ELF-1 (cell line): ENCODE measurements around the gene CTBP2.

Source experiments
- DNase-seq: peaks from one replicate; pipeline ENCODE4 v3.0.0-alpha.2; 2016; ENCODE audit warnings: low read depth, low spot score

CTBP2 gene

GRCh38 chr10:125010362-125010761 lies 150.0 kb downstream of the CTBP2 start:
- no peak for DNase-seq

- no peak for DNase-seq
Observed at GRCh38 chr10:125009661-125010161, 150.7 kb downstream of the CTBP2 start.

DNA sequence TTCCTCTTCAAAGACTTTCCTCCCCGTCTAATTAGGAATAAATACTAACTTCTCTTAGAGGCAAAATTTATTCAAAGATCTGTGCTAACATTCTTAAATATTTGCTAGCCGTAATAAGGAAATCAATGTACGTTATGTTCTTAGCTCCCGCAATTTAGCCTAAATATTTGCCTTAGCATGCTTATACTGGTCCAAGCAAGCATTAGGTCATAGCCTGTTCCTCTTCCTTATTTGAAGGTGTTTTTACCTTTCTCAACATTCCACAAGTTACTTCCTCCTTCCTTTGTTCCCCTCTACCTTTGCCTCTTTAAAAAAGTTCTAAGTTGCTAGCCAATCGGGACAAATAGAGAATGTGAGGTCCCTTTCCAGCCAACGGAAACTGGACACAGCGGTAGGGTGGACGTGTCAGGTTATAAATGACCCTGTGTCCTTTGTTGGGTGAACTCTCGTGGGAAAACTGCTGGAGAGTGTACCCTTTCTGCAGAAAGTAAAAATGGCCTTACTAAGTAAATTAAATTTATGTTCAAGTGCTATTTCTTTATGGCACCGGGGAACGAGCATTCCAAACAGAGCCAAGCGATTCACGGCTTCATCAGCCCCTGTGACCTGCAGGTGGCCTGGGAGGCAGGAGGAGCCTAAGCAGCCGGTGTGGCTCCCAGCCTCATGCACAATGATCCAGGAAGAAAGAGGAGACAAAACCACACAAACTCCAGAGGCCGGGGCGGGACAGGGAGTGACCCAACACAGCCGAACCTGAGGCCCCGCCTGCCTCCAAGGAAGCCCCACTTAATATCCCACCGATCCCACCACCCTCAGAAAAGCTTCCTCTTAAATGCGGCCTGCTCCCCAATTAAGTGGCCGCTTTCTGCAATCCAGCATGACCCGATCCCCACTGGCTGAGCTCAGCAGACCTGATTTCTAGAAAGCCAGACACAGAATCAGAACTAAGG lies 151.4 kb downstream of the CTBP2 start:
- peak; percentile 40 for DNase-seq

DNA sequence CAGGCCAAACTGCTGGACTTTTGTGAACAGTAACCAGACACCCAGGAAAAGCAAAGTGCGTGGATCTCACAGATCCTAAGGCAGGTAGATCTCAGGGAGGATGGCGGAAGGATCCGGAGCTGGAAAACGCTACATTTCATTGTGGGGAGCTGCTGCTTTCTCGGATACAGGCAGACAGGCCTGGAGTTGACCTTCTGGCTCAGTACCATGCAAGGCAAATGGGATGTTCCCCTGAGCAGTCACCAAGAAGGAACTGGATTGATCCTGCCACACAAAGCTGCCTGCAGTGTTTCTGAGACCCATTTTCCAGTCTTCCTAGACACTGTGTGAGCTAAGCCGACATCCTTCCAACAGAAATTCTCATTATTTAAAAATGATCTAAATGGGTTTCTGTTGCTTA lies 152.9 kb downstream of the CTBP2 start:
- DNase-seq = no peak

GRCh38 chr10:125006921-125007426 lies 153.4 kb downstream of the CTBP2 start:
- DNase-seq = no peak

DNA sequence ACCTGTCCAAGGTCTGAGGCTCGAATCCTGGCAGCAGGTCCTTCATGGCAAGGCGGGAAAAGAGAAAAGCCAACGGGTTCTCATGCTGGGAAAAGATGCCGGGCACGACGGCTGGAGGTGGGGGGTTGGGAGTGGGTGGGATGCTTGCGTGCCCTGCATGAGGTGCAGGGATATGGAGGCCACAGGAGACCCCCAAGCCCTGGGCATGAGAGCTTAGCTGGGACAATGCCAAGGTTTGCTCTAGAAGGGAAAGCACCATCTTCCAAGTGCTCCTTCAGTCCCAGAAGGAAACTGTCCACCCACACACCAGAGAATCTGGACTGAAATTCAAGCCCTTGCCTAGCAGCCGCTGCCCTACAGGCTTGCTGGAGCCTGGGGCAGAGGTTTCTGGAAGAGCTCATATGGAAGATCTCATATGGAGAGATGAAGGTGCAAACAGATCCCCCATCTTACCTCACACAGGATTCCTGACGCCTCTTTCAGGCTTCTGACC lies 154.1 kb downstream of the CTBP2 start:
- no peak for DNase-seq

DNA sequence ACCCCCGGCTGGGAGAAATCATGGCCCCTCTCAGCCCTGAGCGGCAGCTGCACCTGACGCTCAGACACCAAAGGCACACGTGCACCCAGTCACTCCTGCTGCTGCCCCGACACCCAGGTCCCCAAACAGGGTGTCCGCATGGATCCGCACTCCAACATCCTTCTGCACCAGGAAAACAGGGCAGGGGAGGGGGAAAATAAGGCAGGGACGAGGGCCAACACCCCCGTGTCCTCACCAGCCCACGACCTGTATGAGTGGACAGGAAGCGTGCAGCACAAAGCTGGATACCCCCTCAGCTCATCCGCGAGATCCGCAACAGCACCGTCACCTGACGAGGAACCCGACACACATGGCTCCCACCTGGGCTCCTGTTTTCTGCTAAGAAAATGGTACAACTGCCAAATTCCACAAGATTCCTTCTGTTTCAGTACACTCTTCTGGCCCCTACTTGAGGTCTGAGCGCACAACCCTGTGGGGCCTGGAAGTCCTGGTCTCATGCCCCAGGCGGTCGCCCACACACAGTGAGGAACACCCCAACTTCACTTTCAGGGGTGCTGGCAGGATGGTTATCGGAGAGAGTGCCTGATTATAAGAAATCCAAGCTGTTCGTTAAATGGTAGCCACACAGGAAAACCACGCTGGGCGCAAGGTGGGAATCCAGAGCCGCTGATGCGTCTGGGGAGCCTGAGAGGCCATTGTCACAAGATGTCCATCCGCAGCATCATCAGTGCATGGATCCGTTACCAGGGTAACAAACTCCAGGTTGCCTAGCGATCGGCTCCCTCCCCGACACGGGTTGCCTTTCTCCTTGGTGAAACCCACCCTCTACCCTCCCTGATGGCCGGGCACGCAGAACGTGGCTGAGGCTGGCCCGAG lies 154.8 kb downstream of the CTBP2 start:
- no peak for DNase-seq

DNA sequence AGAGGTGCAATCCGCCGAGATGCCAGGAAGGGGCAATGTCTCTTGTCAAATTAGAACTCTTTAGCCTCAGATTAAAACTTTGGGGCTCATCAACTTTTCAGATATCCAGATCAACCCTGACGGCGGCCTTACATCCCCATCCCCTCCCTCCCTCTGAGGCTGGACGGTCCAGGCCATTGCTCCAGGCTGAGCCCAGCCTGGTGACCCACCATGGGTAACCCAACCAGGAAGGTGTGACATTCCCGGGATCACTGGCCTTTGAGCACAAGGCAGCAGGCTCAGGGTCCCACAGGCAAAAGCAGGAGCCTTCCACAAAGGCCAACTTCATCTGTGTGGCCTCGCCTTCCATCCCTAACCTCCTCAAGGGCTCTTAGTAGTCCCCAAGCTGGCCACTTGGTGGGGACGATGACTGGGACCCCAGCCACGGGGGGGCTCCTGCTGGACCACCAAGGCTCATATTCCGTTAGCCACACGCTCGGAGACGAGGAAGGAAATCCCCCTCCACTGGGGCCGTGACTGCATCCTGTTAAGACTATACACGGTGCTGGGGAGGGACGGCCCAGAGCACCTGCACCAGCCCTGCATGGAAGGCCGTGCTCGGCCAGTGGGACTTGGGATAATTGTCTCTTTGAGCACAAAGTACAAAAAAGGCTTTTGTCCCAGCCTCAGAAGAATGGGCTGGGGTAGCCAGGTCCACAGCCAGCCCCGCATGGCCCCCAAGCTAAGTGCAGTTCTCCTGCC lies 155.6 kb downstream of the CTBP2 start:
- no peak for DNase-seq

DNA sequence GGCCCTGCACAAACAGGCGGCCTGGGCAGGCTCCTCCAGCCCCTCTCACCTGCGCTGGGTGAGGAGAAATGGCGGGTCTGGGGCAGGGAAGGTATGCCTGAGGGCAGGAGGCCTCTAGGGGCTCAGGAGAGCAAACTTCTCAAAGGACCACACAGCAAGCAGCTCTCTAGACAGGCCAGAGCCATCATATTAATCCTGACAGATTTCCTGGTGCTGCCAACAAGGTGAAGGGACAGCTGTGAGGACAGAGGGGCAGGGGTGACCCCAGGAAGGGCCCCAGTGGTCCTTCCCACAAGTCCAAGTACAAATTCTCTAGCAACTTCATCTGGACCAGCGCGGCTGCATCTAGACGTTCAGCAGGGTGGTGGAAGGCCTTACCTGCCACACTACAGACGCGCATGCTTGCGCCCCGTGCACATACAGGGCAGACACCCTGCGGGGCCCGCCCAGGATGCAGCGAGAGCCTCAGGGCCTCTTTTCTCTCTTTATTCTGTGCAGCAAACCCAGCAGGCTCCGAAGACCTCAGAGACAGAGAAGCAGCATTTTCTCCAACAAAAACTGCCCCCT lies 156.4 kb downstream of the CTBP2 start:
- DNase-seq = no peak

DNA sequence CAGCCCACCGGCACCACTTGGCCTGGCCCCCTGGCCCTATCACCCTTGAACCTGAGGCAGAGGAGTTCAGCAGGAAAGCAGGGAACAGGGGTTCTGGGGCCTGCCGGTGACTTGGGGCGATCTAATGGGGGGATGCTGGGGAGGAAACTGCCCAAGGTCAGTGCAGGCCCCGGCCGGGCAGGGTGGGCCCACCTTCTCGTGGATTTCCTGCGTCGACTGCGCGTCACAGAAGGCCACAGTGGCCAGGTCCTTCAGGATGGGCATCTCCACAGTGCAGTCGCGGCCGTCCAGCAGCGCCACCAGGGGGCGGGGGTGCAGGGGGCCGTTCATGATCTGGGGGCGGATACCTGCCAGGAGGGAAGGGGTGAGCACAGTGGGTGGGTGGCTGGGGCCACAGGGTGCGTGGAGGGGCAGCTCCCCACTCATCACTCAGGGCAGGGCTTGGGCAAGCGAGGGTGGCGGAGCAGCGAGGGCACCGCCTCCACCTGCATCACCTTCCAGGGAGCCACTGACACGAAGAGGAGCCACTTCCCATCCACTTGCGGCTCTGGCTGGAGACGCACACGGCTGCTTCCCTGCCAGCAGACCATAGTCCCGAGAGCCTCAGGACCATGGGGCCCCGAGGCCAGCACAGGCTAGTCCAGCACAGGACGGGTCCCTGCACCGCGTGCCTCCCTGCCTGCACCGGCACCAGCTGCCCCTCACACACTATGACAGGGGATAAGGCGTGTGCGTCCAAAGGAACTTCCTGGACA lies 157.0 kb downstream of the CTBP2 start:
- DNase-seq = no peak

DNA sequence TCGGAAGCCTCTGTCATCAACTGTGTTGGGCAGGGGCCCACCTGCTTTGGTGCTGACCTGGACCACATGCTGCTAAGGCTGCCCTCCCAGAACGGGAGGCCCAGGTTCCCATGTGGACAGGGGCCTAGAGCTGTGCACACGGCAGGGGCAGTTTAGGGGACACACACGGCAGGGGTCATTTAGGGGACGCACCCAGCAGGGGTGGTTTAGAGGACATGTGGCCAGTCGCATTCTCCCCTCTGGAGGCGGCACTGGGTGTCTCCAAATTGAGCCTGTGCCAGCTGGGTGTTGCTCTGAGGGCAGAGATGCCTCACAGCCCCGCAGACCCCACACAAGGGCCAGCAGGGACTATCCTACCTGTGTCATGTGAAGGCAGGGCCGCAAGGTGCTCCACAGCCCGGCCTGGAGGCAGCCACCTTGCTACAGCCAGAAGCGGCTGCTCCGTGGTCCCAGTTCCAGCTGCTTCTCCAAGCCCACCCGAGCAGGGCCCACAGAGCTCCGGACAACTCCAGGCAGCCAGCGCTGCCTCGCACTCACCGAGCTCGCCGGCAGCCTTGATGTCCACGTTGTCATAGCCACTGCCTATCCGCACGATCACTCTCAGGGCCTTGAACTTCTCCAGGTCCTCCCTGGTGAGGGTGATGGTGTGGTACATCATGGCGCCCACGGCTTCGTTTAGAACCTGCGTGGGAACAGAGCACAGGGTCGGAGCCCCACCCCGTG lies 157.8 kb downstream of the CTBP2 start:
- DNase-seq = no peak

- DNase-seq = no peak
Observed at GRCh38 chr10:125002047-125002422, 158.3 kb downstream of the CTBP2 start.

- DNase-seq = no peak
Observed at GRCh38 chr10:125001313-125002046, 158.9 kb downstream of the CTBP2 start.

GRCh38 chr10:125000366-125001312 lies 159.7 kb downstream of the CTBP2 start:
- DNase-seq = no peak

DNA sequence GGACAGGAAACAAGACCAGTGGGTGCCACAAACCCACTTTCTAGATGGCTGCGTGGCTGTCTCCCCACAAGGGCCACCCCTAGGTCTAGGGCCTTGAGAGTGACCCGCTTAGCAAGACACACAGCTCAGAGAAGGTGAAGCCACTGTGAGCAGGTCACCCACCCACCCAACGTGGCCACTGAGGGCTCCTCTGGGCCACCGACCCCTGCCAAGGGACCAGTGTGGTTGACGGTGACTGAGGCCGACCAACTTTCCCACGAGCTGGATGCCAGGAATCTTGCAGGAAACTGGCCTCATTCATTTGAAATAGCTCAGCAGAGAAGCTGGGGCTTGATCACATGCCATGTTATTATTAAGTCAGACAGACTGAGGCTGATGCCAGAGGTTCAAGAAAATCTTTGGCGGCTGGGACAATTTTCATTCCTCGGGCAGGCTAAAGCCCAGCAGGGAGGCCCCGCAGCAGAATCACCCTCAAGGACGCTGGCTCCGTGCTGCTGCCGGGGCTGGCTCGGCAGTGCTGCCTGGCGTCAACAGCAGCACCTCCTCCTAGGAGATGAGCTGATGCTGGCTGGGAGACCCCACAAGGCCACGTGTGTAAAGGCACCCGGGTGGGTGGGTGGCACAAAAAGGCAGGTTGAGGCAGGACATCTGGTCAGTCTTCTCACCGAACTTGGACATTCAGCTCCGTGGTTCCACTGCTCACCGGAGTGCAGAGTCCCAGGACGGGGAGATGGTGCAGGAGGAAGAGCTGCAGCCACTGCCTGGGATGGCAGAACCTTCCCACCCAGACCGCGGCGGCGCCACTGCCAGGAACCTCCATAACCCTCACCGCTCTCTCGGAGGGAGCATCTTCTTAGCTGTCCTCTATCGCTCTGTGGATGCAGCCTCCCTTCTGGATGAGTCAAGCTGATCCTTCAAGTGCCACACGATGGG lies 160.7 kb downstream of the CTBP2 start:
- DNase-seq = no peak

DNA sequence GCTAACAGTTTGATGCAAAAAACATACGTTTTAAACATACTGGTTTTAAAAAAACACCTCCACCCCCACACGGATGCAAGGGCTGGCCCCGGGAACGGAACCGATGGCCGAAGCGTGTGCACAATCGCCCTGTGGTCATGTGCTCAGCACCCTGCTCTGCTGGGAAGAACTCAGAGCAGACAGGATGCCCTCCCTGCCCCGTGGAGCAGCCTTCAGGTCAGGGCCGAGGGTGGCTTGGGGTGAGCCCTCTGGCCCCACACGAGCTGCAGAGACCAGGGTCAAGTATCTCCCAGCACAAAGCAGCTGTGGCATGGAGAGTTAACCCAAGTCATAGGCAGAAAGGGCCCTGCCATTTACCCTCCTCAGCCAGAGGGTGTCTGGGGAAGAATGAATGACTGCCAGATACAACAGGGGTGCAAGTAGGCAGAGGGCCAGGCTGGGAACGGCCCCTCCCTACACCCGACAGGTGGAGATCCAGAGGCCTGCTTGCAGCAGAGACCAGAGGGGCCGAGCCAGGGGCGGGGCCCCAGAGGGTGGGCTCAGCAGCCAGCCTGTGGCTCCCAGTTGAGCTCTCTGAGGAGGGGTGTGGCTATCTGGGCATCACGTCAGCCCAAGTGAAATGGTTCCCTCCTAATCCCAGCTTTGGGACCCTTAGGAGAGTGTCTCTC lies 161.6 kb downstream of the CTBP2 start:
- no peak for DNase-seq
